Omental fat pad (tissue), 4 donors: ENCODE measurements around the gene PIEZO1. TPM values are rescaled to one million over a fixed set of nuclear protein-coding genes. Genes with fewer than 3 reads are reported as not detected.

Experiments
- ATAC-seq: fragments of 150-250 bp; one replicate; pipeline ENCODE4 v1.9.1; 2016; ENCODE audit warnings: mild to moderate bottlenecking, moderate library complexity; ENCODE audit not compliant: low FRiP score
- DNase-seq: peaks from one replicate; pipeline ENCODE4 v3.0.0-alpha.2; 2019; ENCODE audit warnings: low spot score
- total RNA-seq, 4 donors: library from RNA; depleted of rRNA; stranded (reverse); fragments of >200 nt; gene quantifications; one replicate each; pipeline ENCODE4 v1.1.0, GENCODE V29; 2016
- TF ChIP-seq, protein P1 (sequence below), 3 donors: fragments of 450-650 bp; IDR thresholded peaks; one replicate each; pipeline ENCODE4 v1.5.1; 2016 to 2017; ENCODE audit warnings: antibody characterized with exemption in 3 of 3, mild to moderate bottlenecking in 3 of 3, moderate library complexity in 2 of 3

PIEZO1 gene
- total RNA-seq, 4 donors from 2014 or later = 151 to 315 (median 249) TPM

DNA sequence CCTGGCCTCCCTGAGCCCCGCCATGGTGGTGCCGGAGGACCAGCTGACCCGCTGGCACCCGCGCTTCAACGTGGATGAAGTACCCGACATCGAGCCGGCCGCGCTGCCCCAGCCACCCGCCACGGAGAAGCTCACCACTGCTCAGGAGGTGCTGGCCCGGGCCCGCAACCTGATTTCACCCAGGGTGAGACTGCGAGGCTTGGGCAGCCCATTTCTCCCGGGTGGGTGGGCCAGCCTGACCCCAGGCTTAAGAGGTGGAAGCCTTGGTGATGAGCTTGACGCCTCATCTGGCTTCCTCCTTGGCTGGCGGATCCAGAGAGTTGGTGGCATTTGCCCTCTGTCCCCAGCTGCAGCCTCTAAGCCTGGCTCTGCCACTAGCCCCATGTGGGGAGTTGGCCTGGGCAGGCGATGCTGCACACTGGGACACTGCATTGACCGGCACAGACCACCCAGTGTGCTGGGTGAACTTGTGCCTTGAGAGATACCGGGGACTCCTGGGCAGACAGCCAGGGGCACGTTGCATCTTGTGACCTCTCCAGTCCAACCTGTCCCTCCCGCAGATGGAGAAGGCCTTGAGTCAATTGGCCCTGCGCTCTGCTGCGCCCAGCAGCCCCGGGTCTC, 21.6 kb upstream of the PIEZO1 start:
- no peak for DNase-seq
- TF ChIP-seq, protein P1, sequence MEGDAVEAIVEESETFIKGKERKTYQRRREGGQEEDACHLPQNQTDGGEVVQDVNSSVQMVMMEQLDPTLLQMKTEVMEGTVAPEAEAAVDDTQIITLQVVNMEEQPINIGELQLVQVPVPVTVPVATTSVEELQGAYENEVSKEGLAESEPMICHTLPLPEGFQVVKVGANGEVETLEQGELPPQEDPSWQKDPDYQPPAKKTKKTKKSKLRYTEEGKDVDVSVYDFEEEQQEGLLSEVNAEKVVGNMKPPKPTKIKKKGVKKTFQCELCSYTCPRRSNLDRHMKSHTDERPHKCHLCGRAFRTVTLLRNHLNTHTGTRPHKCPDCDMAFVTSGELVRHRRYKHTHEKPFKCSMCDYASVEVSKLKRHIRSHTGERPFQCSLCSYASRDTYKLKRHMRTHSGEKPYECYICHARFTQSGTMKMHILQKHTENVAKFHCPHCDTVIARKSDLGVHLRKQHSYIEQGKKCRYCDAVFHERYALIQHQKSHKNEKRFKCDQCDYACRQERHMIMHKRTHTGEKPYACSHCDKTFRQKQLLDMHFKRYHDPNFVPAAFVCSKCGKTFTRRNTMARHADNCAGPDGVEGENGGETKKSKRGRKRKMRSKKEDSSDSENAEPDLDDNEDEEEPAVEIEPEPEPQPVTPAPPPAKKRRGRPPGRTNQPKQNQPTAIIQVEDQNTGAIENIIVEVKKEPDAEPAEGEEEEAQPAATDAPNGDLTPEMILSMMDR (IDR thresholded peaks at IDR 0.05) = no peak
- ATAC-seq = no peak

DNA sequence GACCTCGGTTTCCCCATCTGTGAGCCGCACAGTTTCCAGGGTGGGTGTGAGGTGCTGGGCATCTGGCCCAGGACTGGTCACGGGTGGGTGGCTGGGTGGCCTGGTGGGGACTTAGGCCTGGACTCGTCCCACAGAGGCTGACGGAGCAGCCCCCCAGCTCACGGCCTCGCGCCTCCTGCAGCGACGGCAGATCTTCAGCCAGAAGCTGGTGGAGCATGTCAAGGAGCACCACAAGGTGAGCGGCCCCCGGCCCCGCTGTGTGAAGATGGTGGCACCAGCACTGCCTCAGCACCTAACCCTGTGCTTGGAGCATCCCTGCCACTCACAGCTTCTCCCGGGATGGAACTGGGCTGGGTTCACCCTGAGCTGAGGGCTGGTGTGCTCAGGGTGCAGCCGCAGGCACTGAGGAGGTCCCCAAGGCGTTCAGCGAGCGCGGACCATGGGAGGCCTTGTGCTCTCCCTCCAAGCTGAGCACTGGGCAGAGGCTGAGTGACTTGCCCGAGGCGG, 20.9 kb upstream of the PIEZO1 start:
- ATAC-seq = no peak
- no peak for DNase-seq
- TF ChIP-seq, protein P1 (IDR thresholded peaks at IDR 0.05) = no peak

DNA sequence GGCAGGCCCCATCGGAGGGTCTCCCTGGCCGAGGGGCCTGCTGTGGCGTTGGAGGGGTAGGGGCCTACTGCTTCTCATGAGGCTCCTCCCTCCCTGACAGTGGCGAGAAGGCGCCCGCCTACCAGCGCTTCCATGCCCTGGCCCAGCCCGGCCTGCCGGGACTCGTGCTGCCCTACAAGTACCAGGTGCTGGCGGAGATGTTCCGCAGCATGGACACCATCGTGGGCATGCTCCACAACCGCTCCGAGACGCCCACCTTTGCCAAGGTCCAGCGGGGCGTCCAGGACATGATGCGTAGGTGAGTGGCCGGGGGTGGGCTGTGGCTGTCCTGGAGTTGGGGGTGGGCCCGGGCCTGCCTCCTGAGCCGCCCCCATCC, 20.3 kb upstream of the PIEZO1 start:
- TF ChIP-seq, protein P1 (IDR thresholded peaks at IDR 0.05) = no peak
- ATAC-seq (no peak), DNase-seq (no peak)

DNA sequence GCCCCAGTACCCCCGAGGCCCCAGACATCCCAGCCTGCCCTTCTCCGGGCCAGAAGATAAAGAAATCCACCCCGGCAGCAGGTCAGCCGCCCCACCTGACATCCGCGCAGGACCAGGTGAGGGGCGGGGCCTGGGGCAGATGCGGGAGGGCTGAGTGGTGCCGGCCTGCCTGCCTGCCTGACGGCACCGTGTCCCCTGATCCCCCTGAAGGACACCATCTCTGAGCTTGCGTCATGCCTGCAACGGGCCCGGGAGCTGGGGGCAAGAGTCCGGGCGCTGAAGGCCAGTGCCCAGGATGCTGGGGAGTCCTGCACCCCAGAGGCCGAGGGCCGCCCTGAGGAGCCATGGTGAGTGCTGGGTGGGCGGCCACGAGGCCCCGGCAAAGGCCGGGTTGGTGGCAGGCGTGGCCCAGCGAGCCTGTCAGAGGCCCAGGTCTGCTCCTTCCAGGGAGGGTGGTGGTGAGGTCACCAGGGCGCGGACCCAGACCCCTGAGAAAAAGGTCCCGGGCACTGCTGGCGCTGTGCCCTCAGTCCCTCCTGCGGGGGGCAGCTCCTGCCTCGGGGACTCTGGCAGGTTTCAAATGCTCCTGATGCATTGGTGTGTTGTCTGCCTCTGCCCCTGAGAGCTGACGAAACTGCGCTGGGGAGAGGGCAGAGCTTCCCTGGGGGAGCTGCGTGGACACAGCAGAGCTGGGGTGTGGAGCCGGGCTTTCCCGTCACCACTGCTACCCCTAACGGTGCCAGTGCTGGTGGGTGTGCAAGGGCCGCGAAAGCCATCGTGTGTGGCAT, 19.7 kb upstream of the PIEZO1 start:
- no peak for ATAC-seq
- TF ChIP-seq, protein P1 (IDR thresholded peaks at IDR 0.05) = no peak

DNA sequence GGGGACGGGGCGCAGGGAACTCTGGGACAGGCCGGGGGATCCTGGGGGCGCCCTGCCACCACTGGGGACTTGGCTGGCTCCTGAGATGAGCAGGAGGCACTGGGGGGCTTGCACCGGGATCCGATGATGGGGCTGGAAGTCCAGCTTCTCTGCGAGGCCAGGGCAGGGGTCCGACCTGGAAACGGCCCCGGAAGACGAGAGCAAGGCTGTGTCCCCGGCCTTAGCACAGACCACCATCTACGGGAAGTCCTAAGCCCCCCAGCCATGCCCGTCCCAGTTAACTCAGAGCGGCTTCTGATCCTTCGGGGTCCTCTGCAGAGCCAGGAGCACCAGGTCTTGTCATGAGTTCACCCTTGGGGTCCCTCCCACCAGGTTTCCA, 19.1 kb upstream of the PIEZO1 start:
- no peak for ATAC-seq
- no peak for DNase-seq
- TF ChIP-seq, protein P1 (IDR thresholded peaks at IDR 0.05) = no peak

More for the DNA sequence above, 19.7 kb upstream of the PIEZO1 start:
- DNase-seq = no peak

DNA sequence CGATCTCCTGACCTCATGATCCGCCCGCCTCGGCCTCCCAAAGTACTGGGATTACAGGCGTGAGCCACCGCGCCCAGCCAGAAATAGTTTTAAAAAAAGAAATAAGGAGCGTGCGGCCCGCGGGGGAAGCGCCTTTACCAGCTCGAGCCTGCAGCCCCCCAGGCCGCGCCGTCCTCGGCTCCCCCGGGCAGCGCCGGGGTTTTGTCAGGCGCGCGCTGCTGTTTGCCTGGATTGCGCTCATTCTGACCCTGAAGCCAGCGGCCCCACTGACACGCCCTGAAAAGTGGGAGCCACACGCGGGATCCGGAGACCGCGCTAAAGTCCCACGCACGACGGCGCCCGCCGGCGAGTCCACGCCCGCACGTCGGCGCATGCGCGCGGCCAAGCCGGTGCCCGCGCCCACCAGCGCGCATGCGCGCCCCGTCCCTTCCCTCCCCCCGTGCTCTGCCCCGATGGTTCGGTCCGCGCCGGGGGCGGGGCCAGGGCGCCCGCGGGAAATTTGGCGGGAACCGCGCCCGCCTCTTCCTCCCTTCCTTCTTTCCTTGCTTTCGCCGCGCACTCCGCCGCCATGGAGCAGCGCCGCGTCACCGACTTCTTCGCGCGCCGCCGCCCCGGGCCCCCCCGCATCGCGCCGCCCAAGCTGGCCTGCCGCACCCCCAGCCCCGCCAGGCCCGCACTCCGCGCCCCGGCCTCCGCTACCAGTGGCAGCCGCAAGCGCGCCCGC, 18.4 kb upstream of the PIEZO1 start, which contains the start of gene CDT1:
Gene CDT1, plus strand, starts transcription at position 526 of the 724 bp plus-strand sequence. Its CDS starts 43 bp downstream, at position 569.
- ATAC-seq (peak; percentile 69), DNase-seq (no peak)
- TF ChIP-seq, protein P1 (IDR thresholded peaks at IDR 0.05) = no peak
